GM19438 (cell line): ENCODE measurements around the gene LRRC8B.

ENCODE experiments used
- ATAC-seq: cut with Tn5 transposase; IDR thresholded peaks from one replicate; pipeline ENCODE4 v1.9.1; 2021; ENCODE audit warnings: low read depth; ENCODE audit not compliant: unreplicated experiment

The LRRC8B gene

GRCh38 chr1:89605692-89606091 is 81.1 kb downstream of the LRRC8B start:
- ATAC-seq: no peak

- no peak for ATAC-seq
Measured at GRCh38 chr1:89606227-89606980, 81.8 kb downstream of the LRRC8B start.

- ATAC-seq: no peak
Measured at GRCh38 chr1:89607156-89607555, 82.5 kb downstream of the LRRC8B start.

GRCh38 chr1:89607586-89608318 is 83.1 kb downstream of the LRRC8B start:
- no peak for ATAC-seq

- no peak for ATAC-seq
Measured at GRCh38 chr1:89608319-89608983, 83.8 kb downstream of the LRRC8B start.

GRCh38 chr1:89608984-89609725 is 84.5 kb downstream of the LRRC8B start:
- no peak for ATAC-seq

GRCh38 chr1:89609781-89610456 is 85.3 kb downstream of the LRRC8B start:
- ATAC-seq: no peak

GRCh38 chr1:89610457-89611011 is 85.9 kb downstream of the LRRC8B start:
- ATAC-seq: no peak

GRCh38 chr1:89611721-89612120 is 87.1 kb downstream of the LRRC8B start:
- peak; percentile 72 for ATAC-seq

- no peak for ATAC-seq
Measured at GRCh38 chr1:89613928-89614327, 89.3 kb downstream of the LRRC8B start.

- no peak for ATAC-seq
Measured at GRCh38 chr1:89615676-89616598, 91.3 kb downstream of the LRRC8B start.

- ATAC-seq: no peak
Measured at GRCh38 chr1:89616844-89617627, 92.4 kb downstream of the LRRC8B start.

- no peak for ATAC-seq
Measured at GRCh38 chr1:89620664-89621063, 96.0 kb downstream of the LRRC8B start.

- no peak for ATAC-seq
Measured at GRCh38 chr1:89622895-89623294, 98.3 kb downstream of the LRRC8B start.

GRCh38 chr1:89624314-89624713 is 99.7 kb downstream of the LRRC8B start:
- ATAC-seq: no peak

- no peak for ATAC-seq
Measured at GRCh38 chr1:89624715-89625323, 100.2 kb downstream of the LRRC8B start.

GRCh38 chr1:89627596-89627962 is 103.0 kb downstream of the LRRC8B start:
- ATAC-seq: no peak

- no peak for ATAC-seq
Measured at GRCh38 chr1:89629146-89629545, 104.5 kb downstream of the LRRC8B start.
